K562 (cell line): Measurements from ENCODE around the gene C19orf85. TPM values are rescaled to one million over a fixed set of nuclear protein-coding genes. Genes with fewer than 3 reads are reported as not detected.
A peak's percentile ranks its signal among the peaks of the same experiment; 100 is the strongest.

ENCODE experiments used
- ARHGAP35 ChIP-seq: fragments of 450-650 bp; IDR thresholded peaks from 2 replicates; pipeline ENCODE4 v1.6.1; 2018; ENCODE audit not compliant: partially characterized antibody
- CBX1 ChIP-seq: sonication (generic); IDR thresholded peaks from 2 replicates; pipeline ENCODE4 v1.6.1; 2016; ENCODE audit warnings: antibody characterized with exemption, low read depth, mild to moderate bottlenecking
- CBX5 ChIP-seq: IDR thresholded peaks from 2 replicates; pipeline ENCODE4 v1.6.1; 2014; ENCODE audit warnings: low read depth, borderline replicate concordance
- CEBPB ChIP-seq: fragments of 450-650 bp; IDR thresholded peaks from 2 replicates; pipeline ENCODE4 v1.6.1; 2016; ENCODE audit warnings: missing genetic modification characterization, missing compliant biosample characterization
- CTBP1 ChIP-seq: fragments of 450-650 bp; IDR thresholded peaks from 2 replicates; pipeline ENCODE4 v1.6.1; 2016; ENCODE audit warnings: borderline replicate concordance
- E2F3 ChIP-seq: fragments of 250-450 bp; sonication (Bioruptor Pico); IDR thresholded peaks from 2 replicates; pipeline ENCODE4 v1.4.0; 2020; ENCODE audit warnings: mild to moderate bottlenecking
- ELF2 ChIP-seq: fragments of 250-450 bp; sonication (Bioruptor Pico); IDR thresholded peaks from 2 replicates; pipeline ENCODE4 v1.5.0; 2021; ENCODE audit warnings: mild to moderate bottlenecking
- ETV1 ChIP-seq: fragments of 450-650 bp; conservative IDR thresholded peaks from 2 replicates; pipeline ENCODE4 v1.6.1; 2016; ENCODE audit warnings: missing genetic modification characterization, control low read depth, low read depth, missing compliant biosample characterization
- HDAC6 ChIP-seq: IDR thresholded peaks from 2 replicates; pipeline ENCODE4 v1.6.1; 2012; ENCODE audit warnings: low read depth, mild to moderate bottlenecking, control low read depth, inconsistent platforms, low read length, moderate library complexity
- HOXB6 ChIP-seq: fragments of 250-450 bp; sonication (Bioruptor Pico); IDR thresholded peaks from 2 replicates; pipeline ENCODE4 v1.5.1; 2022; ENCODE audit warnings: mild to moderate bottlenecking, borderline replicate concordance
- KHSRP ChIP-seq: fragments of 450-650 bp; IDR thresholded peaks from 2 replicates; pipeline ENCODE4 v1.6.1; 2017
- MAFF ChIP-seq: IDR thresholded peaks from 2 replicates; pipeline ENCODE4 v1.6.1; 2012; ENCODE audit warnings: low read length, improper control_type of control experiment
- SMARCA5 ChIP-seq: fragments of 450-650 bp; IDR thresholded peaks from 2 replicates; pipeline ENCODE4 v1.6.1; 2016
- TRIM24 ChIP-seq, 2 experiments: fragments of 450-650 bp; IDR thresholded peaks; 2 replicates each; pipeline ENCODE4 v1.6.1; 2016
- ZNF140 ChIP-seq: fragments of 250-450 bp; sonication (Bioruptor Pico); IDR thresholded peaks from 2 replicates; pipeline ENCODE4 v1.8.0; 2021; ENCODE audit warnings: moderate library complexity, mild to moderate bottlenecking, inconsistent platforms
- ZNF217 ChIP-seq: sonication (generic); formaldehyde crosslinking; IDR thresholded peaks from 2 replicates; pipeline ENCODE4 v1.8.0; 2022; ENCODE audit warnings: mild to moderate bottlenecking, missing genetic modification reagents
- ZNF354B ChIP-seq: fragments of 250-450 bp; sonication (Bioruptor Pico); IDR thresholded peaks from 2 replicates; pipeline ENCODE4 v1.4.0; 2020
- polyA plus RNA-seq, 8 experiments: library from polyadenylated mRNA; depleted of rRNA in 4 of 8; stranded (reverse) in 5 of 8; unstranded in 3 of 8; fragments of >200 nt; fragmentation: Nextera tagmentation in 2 of 8; fragmentation: Illumina TruSeq in 1 of 8; extraction: Ambion mirVana in 2 of 8; extraction: Trizol in 1 of 8; gene quantifications; 2 replicates each; pipeline versions ENCODE4 v1.2.1 to v1.2.3, GENCODE V29; 2011 to 2014; ENCODE audit warnings: inconsistent platforms in 1 of 8, missing spikeins in 1 of 8
- total RNA-seq, 7 experiments: library from RNA; depleted of rRNA in 6 of 7; stranded (reverse); fragments of >200 nt in 6 of 7; fragmentation: Illumina TruSeq in 2 of 7; extraction: Trizol in 2 of 7; gene quantifications; 2 replicates each; pipeline versions ENCODE4 v1.2.1 to v1.2.3, GENCODE V29; 2011 to 2021; ENCODE audit warnings: low replicate concordance in 1 of 7
- TF ChIP-seq, protein P1 (sequence below): sonication (generic); formaldehyde crosslinking; IDR thresholded peaks from 2 replicates; pipeline ENCODE4 v1.8.0; 2022; ENCODE audit warnings: missing genetic modification reagents, mild to moderate bottlenecking, borderline replicate concordance
- TF ChIP-seq, protein P2 (sequence below): fragments of 450-650 bp; IDR thresholded peaks from 2 replicates; pipeline ENCODE4 v1.6.1; 2014; ENCODE audit warnings: low read depth, mild to moderate bottlenecking, moderate library complexity, borderline replicate concordance
- TF ChIP-seq, protein P3 (sequence below): fragments of 250-450 bp; sonication (Bioruptor Pico); IDR thresholded peaks from 2 replicates; pipeline ENCODE4 v1.5.0; 2021
- TF ChIP-seq, protein P4 (sequence below): fragments of 250-450 bp; sonication (Bioruptor Pico); IDR thresholded peaks from 2 replicates; pipeline ENCODE4 v1.4.0; 2020

Gene C19orf85
- total and polyA plus RNA-seq, 9 of the 15 experiments (the other 6 are each of a cell fraction or from before 2014, with no cell fraction given), result not detected

DNA sequence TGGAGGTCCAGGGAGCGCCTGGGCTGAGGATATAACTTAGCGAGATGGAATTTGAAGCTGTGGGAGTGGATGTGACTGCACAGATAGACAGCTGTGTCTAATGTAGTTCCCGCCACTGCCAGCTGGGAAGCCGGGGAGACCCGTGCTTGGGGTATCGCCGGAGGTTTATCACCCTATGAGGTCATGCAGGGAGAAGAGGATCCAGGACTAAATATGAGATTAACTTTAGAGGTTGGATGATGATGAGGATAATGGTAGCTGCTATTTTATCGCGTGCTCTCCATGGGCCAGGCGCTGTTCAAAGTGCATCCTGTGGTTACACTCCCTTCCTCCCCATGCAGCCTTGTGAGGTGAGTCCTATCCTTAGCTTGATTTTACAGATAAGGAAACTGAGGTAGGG lies 43.6 kb upstream of the C19orf85 start (continued):
- TF ChIP-seq, protein P1, sequence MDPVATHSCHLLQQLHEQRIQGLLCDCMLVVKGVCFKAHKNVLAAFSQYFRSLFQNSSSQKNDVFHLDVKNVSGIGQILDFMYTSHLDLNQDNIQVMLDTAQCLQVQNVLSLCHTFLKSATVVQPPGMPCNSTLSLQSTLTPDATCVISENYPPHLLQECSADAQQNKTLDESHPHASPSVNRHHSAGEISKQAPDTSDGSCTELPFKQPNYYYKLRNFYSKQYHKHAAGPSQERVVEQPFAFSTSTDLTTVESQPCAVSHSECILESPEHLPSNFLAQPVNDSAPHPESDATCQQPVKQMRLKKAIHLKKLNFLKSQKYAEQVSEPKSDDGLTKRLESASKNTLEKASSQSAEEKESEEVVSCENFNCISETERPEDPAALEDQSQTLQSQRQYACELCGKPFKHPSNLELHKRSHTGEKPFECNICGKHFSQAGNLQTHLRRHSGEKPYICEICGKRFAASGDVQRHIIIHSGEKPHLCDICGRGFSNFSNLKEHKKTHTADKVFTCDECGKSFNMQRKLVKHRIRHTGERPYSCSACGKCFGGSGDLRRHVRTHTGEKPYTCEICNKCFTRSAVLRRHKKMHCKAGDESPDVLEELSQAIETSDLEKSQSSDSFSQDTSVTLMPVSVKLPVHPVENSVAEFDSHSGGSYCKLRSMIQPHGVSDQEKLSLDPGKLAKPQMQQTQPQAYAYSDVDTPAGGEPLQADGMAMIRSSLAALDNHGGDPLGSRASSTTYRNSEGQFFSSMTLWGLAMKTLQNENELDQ (CRISPR knock-in tag), result no peak
- no peak for TF ChIP-seq HOXB6 (CRISPR knock-in tag)
- TF ChIP-seq ETV1 (tag), result 0 out of 2 replicates have a peak, but pooled peaks have one; percentile 17
- 0 out of 2 replicates have a peak, but pooled peaks have one; percentile 16 for TF ChIP-seq CTBP1
- TF ChIP-seq KHSRP, result no peak
- no peak for TF ChIP-seq E2F3 (CRISPR knock-in tag)
- TF ChIP-seq, protein P2, sequence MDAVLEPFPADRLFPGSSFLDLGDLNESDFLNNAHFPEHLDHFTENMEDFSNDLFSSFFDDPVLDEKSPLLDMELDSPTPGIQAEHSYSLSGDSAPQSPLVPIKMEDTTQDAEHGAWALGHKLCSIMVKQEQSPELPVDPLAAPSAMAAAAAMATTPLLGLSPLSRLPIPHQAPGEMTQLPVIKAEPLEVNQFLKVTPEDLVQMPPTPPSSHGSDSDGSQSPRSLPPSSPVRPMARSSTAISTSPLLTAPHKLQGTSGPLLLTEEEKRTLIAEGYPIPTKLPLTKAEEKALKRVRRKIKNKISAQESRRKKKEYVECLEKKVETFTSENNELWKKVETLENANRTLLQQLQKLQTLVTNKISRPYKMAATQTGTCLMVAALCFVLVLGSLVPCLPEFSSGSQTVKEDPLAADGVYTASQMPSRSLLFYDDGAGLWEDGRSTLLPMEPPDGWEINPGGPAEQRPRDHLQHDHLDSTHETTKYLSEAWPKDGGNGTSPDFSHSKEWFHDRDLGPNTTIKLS, result no peak
- TF ChIP-seq MAFF, result no peak
- no peak for TF ChIP-seq ZNF217 (CRISPR knock-in tag)
- TF ChIP-seq CBX1, result no peak
- no peak for TF ChIP-seq HDAC6
- no peak for TF ChIP-seq ZNF354B (CRISPR knock-in tag)
- TF ChIP-seq ELF2 (CRISPR knock-in tag), result no peak
- TF ChIP-seq ARHGAP35, result no peak
- no peak for TF ChIP-seq SMARCA5
- TF ChIP-seq ZNF140, result no peak
- TF ChIP-seq, protein P3, sequence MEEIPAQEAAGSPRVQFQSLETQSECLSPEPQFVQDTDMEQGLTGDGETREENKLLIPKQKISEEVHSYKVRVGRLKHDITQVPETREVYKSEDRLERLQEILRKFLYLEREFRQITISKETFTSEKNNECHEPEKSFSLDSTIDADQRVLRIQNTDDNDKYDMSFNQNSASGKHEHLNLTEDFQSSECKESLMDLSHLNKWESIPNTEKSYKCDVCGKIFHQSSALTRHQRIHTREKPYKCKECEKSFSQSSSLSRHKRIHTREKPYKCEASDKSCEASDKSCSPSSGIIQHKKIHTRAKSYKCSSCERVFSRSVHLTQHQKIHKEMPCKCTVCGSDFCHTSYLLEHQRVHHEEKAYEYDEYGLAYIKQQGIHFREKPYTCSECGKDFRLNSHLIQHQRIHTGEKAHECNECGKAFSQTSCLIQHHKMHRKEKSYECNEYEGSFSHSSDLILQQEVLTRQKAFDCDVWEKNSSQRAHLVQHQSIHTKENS (CRISPR knock-in tag), result no peak
- TF ChIP-seq CEBPB (tag), result no peak
- TF ChIP-seq, protein P4, sequence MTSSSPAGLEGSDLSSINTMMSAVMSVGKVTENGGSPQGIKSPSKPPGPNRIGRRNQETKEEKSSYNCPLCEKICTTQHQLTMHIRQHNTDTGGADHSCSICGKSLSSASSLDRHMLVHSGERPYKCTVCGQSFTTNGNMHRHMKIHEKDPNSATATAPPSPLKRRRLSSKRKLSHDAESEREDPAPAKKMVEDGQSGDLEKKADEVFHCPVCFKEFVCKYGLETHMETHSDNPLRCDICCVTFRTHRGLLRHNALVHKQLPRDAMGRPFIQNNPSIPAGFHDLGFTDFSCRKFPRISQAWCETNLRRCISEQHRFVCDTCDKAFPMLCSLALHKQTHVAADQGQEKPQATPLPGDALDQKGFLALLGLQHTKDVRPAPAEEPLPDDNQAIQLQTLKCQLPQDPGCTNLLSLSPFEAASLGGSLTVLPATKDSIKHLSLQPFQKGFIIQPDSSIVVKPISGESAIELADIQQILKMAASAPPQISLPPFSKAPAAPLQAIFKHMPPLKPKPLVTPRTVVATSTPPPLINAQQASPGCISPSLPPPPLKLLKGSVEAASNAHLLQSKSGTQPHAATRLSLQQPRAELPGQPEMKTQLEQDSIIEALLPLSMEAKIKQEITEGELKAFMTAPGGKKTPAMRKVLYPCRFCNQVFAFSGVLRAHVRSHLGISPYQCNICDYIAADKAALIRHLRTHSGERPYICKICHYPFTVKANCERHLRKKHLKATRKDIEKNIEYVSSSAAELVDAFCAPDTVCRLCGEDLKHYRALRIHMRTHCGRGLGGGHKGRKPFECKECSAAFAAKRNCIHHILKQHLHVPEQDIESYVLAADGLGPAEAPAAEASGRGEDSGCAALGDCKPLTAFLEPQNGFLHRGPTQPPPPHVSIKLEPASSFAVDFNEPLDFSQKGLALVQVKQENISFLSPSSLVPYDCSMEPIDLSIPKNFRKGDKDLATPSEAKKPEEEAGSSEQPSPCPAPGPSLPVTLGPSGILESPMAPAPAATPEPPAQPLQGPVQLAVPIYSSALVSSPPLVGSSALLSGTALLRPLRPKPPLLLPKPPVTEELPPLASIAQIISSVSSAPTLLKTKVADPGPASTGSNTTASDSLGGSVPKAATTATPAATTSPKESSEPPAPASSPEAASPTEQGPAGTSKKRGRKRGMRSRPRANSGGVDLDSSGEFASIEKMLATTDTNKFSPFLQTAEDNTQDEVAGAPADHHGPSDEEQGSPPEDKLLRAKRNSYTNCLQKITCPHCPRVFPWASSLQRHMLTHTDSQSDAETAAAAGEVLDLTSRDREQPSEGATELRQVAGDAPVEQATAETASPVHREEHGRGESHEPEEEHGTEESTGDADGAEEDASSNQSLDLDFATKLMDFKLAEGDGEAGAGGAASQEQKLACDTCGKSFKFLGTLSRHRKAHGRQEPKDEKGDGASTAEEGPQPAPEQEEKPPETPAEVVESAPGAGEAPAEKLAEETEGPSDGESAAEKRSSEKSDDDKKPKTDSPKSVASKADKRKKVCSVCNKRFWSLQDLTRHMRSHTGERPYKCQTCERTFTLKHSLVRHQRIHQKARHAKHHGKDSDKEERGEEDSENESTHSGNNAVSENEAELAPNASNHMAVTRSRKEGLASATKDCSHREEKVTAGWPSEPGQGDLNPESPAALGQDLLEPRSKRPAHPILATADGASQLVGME (CRISPR knock-in tag), result no peak
- TF ChIP-seq CBX5, result no peak
- no peak for TF ChIP-seq TRIM24 (IDR thresholded peaks at IDR 0.05)
